H9 (cell line): Measurements from ENCODE around the gene CD27. TPM values are rescaled to one million over a fixed set of nuclear protein-coding genes. Genes with fewer than 3 reads are reported as not detected.

Source experiments
- DNase-seq: peaks from one replicate; pipeline ENCODE4 v3.0.0-alpha.2; 2017
- H2AFZ ChIP-seq: one replicate; pipeline ENCODE4 v1.6.1; 2013; ENCODE audit warnings: mild to moderate bottlenecking, low read length, control low read depth, moderate library complexity
- H2AK5ac ChIP-seq: 2 replicates; pipeline ENCODE4 v1.6.1; 2013; ENCODE audit warnings: low read length, control low read depth, mixed read lengths; ENCODE audit not compliant: insufficient read length
- H2BK120ac ChIP-seq: one replicate; pipeline ENCODE4 v1.6.1; 2013; ENCODE audit warnings: low read depth, mild to moderate bottlenecking, low read length, control low read depth, inconsistent platforms; ENCODE audit not compliant: poor library complexity, severe bottlenecking
- H2BK12ac ChIP-seq: 2 replicates; pipeline ENCODE4 v1.6.1; 2013; ENCODE audit warnings: low read length, control low read depth, mixed read lengths, low read depth; ENCODE audit not compliant: insufficient read length
- H2BK15ac ChIP-seq: 2 replicates; pipeline ENCODE4 v1.6.1; 2013; ENCODE audit warnings: low read depth, low read length, control low read depth
- H2BK20ac ChIP-seq: one replicate; pipeline ENCODE4 v1.6.1; 2013; ENCODE audit warnings: low read depth, mild to moderate bottlenecking, low read length, control low read depth, inconsistent platforms; ENCODE audit not compliant: poor library complexity, severe bottlenecking
- H2BK5ac ChIP-seq: 2 replicates; pipeline ENCODE4 v1.6.1; 2013; ENCODE audit warnings: low read length, control low read depth, mixed read lengths; ENCODE audit not compliant: insufficient read length
- H3K14ac ChIP-seq: 2 replicates; pipeline ENCODE4 v1.6.1; 2013; ENCODE audit warnings: low read length, control low read depth; ENCODE audit not compliant: insufficient read depth
- H3K18ac ChIP-seq: 2 replicates; pipeline ENCODE4 v1.6.1; 2013; ENCODE audit warnings: low read depth, mild to moderate bottlenecking, mixed read lengths, low read length, control low read depth; ENCODE audit not compliant: insufficient read length
- H3K23ac ChIP-seq: 2 replicates; pipeline ENCODE4 v1.6.1; 2013; ENCODE audit warnings: low read length, control low read depth, mixed read lengths, low read depth; ENCODE audit not compliant: insufficient read length
- H3K23me2 ChIP-seq: 2 replicates; pipeline ENCODE4 v1.6.1; 2013; ENCODE audit warnings: low read depth, mild to moderate bottlenecking, mixed read lengths, low read length, control low read depth; ENCODE audit not compliant: insufficient read length, poor library complexity, severe bottlenecking
- H3K27ac ChIP-seq: 2 replicates; pipeline ENCODE4 v1.5.1; 2013; ENCODE audit warnings: low read length, control low read depth, mixed read lengths, low read depth; ENCODE audit not compliant: insufficient read length
- H3K27me3 ChIP-seq: 2 replicates; pipeline ENCODE4 v1.6.1; 2013; ENCODE audit warnings: low read length, control low read depth, inconsistent platforms; ENCODE audit not compliant: insufficient read depth
- H3K4ac ChIP-seq: 2 replicates; pipeline ENCODE4 v1.6.1; 2013; ENCODE audit warnings: low read depth, mild to moderate bottlenecking, control low read depth, inconsistent platforms, low read length, moderate library complexity
- H3K4me1 ChIP-seq: 2 replicates; pipeline ENCODE4 v1.6.1; 2013; ENCODE audit warnings: low read length, control low read depth, inconsistent platforms; ENCODE audit not compliant: insufficient read depth
- H3K4me2 ChIP-seq: 2 replicates; pipeline ENCODE4 v1.6.1; 2013; ENCODE audit warnings: low read length, control low read depth, mixed read lengths; ENCODE audit not compliant: insufficient read length, insufficient read depth
- H3K56ac ChIP-seq: 2 replicates; pipeline ENCODE4 v1.6.1; 2013; ENCODE audit warnings: low read depth, mild to moderate bottlenecking, mixed read lengths, low read length, control low read depth; ENCODE audit not compliant: insufficient read length
- H3K79me1 ChIP-seq: 2 replicates; pipeline ENCODE4 v1.6.1; 2013; ENCODE audit warnings: low read depth, mild to moderate bottlenecking, moderate library complexity, low read length, control low read depth, inconsistent platforms; ENCODE audit not compliant: insufficient read depth, poor library complexity, severe bottlenecking
- H3K79me2 ChIP-seq: 2 replicates; pipeline ENCODE4 v1.6.1; 2013; ENCODE audit warnings: low read length, control low read depth, inconsistent platforms; ENCODE audit not compliant: insufficient read depth
- H3K9ac ChIP-seq: 2 replicates; pipeline ENCODE4 v1.6.1; 2013; ENCODE audit warnings: low read length, control low read depth, mixed read lengths; ENCODE audit not compliant: insufficient read length; ENCODE audit errors: extremely low read depth
- H3K9me3 ChIP-seq: one replicate; pipeline ENCODE4 v1.6.1; 2013; ENCODE audit warnings: low read depth, low read length, inconsistent platforms; ENCODE audit not compliant: control insufficient read depth
- H3T11ph ChIP-seq: one replicate; pipeline ENCODE4 v1.6.1; 2013; ENCODE audit warnings: mild to moderate bottlenecking, low read length, control low read depth, inconsistent platforms
- H4K20me1 ChIP-seq: one replicate; pipeline ENCODE4 v1.6.1; 2013; ENCODE audit not compliant: control insufficient read depth, insufficient read length, insufficient read depth
- H4K5ac ChIP-seq: 2 replicates; pipeline ENCODE4 v1.6.1; 2013; ENCODE audit warnings: low read depth, mild to moderate bottlenecking, mixed read lengths, low read length, control low read depth; ENCODE audit not compliant: insufficient read length
- H4K8ac ChIP-seq: replicated peaks from 2 replicates; pipeline ENCODE4 v1.6.1; 2013; ENCODE audit warnings: low read length, control low read depth, mixed read lengths, low read depth; ENCODE audit not compliant: insufficient read length
- H4K91ac ChIP-seq: 2 replicates; pipeline ENCODE4 v1.6.1; 2013; ENCODE audit warnings: low read depth, mild to moderate bottlenecking, moderate library complexity, mixed read lengths, low read length, control low read depth; ENCODE audit not compliant: insufficient read length
- H3K27ac Mint-ChIP-seq, 3 experiments: 2 replicates in 2 of 3; 3 replicates in 1 of 3; pipeline ENCODE4 v1.8.0; 2020 to 2021; ENCODE audit warnings: mixed read lengths in 3 of 3, mild to moderate bottlenecking in 1 of 3, moderate library complexity in 1 of 3
- H3K27me3 Mint-ChIP-seq: 2 replicates; pipeline ENCODE4 v1.8.0; 2021; ENCODE audit warnings: low read depth, mild to moderate bottlenecking, moderate library complexity, mixed read lengths
- H3K36me3 Mint-ChIP-seq, 3 experiments: 2 replicates in 2 of 3; 3 replicates in 1 of 3; pipeline ENCODE4 v1.8.0; 2020 to 2021; ENCODE audit warnings: low read depth in 3 of 3, mixed read lengths in 3 of 3; ENCODE audit not compliant: insufficient read depth in 1 of 3
- H3K4me1 Mint-ChIP-seq, 2 experiments: 2 replicates each; pipeline ENCODE4 v1.8.0; 2020; ENCODE audit warnings: mixed read lengths in 2 of 2
- H3K4me3 Mint-ChIP-seq, 2 experiments: 2 replicates in 1 of 2; 3 replicates in 1 of 2; pipeline ENCODE4 v1.8.0; 2020 to 2021; ENCODE audit warnings: mild to moderate bottlenecking in 2 of 2, mixed read lengths in 2 of 2, moderate library complexity in 1 of 2
- H3K9me3 Mint-ChIP-seq, 2 experiments: 2 replicates in 1 of 2; 3 replicates in 1 of 2; pipeline ENCODE4 v1.8.0; 2020; ENCODE audit warnings: mild to moderate bottlenecking in 2 of 2, mixed read lengths in 2 of 2, moderate library complexity in 1 of 2
- CTCF ChIP-seq: fragments of 200-600 bp; sonication (generic); conservative IDR thresholded peaks from 3 replicates; pipeline ENCODE4 v1.8.0; 2021; ENCODE audit warnings: antibody characterized with exemption, mild to moderate bottlenecking
- WGBS: extraction: QIAGEN DNeasy Blood & Tissue Kit; methylation state at CpG from one replicate; pipeline ENCODE4 v1.1.7; 2013; ENCODE audit warnings: missing lambda C conversion rate, low lambda C conversion rate, mixed read lengths; ENCODE audit not compliant: insufficient read length; ENCODE audit errors: extremely low coverage; 5-methylcytosine and 5-hydroxymethylcytosine counted together
- total RNA-seq: library from RNA; stranded (reverse); gene quantifications from 2 replicates; pipeline ENCODE4 v1.2.1, GENCODE V29; 2021

Gene CD27
- total RNA-seq, 1 experiment from 2014 or later: 0.37 TPM

GRCh38 chr12:6440391-6440790 lies 4.4 kb upstream of the CD27 start:
- Histone ChIP-seq H4K91ac (no peak overlapping the region), H3K14ac (no peak overlapping the region)

More at GRCh38 chr12:6440391-6440790, 4.4 kb upstream of the CD27 start:
- Histone ChIP-seq H4K5ac (no peak overlapping the region), H2BK5ac (no peak overlapping the region), H2BK20ac (no peak overlapping the region), H3K23me2 (no peaks in the 10 kb centered on the region), H3T11ph (no peak overlapping the region), H4K8ac (no peak overlapping the region), H3K27ac (no peak overlapping the region), H3K4ac (no peak overlapping the region), H3K79me2 (no peaks in the 10 kb centered on the region), H3K27me3 (no peaks in the 10 kb centered on the region; the same call in 1 of the 2 replicates), H2AK5ac (no peak overlapping the region), H3K18ac (no peak overlapping the region), H2BK12ac (no peak overlapping the region), H2AFZ (no peak overlapping the region), H3K4me2 (no peak overlapping the region), H3K79me1 (no peaks in the 10 kb centered on the region), H3K56ac (no peak overlapping the region), H2BK120ac (no peak overlapping the region), H4K20me1 (no peaks in the 10 kb centered on the region), H3K23ac (no peak overlapping the region), H3K9me3 (no peaks in the 10 kb centered on the region), H3K9ac (no peak overlapping the region), H2BK15ac (no peak overlapping the region), H3K4me1 (no peaks in the 10 kb centered on the region)
- Mint-ChIP-seq H3K9me3 (0 out of 5 replicates have a peak, but pooled peaks cover 0 to 2% of the 10 kb centered on the region in 2 experiments), H3K4me1 (peaks cover 8 to 13% of the 10 kb centered on the region in 2 experiments), H3K36me3 (no peaks in the 10 kb centered on the region; a peak in 2 of 7 replicates), H3K27ac (no peak overlapping the region), H3K27me3 (no peaks in the 10 kb centered on the region; the same call in 1 of the 2 replicates), H3K4me3 (no peak overlapping the region)
- TF ChIP-seq CTCF: no peak
- DNase-seq: no peak
- no CpG with 5 or more reads among the region's 1 CpG for WGBS
